ENCODE results near the gene SPHKAP.

GRCh38 chr2:227960317-227960716, 221.2 kb downstream of the SPHKAP start:
- TF ChIP-seq POLR2AphosphoS5 (IDR thresholded peaks at IDR 0.05; ENCODE audit: low read depth, low read length), result no peak
- no peak for TF ChIP-seq TAF1 (IDR thresholded peaks at IDR 0.05; ENCODE audit: borderline replicate concordance, low read depth, low read length)
